Ovary (tissue), 9 donors: ENCODE results near the gene KLHL35. TPM values are rescaled to one million over a fixed set of nuclear protein-coding genes. Genes with fewer than 3 reads are reported as not detected.

Experiments used
- DNase-seq, 5 donors: peaks; one replicate each; pipeline ENCODE4 v3.0.0-alpha.2; 2019 to 2020
- H3K27ac ChIP-seq, 2 donors: fragments of 200-600 bp; one replicate each; pipeline versions ENCODE4 v1.5.1 to v1.8.0; 2019 to 2022
- H3K27me3 ChIP-seq: fragments of 200-600 bp; one replicate; pipeline ENCODE4 v1.8.0; 2022
- H3K36me3 ChIP-seq: fragments of 200-600 bp; sonication (generic); one replicate; pipeline ENCODE4 v1.5.1; 2019
- H3K4me1 ChIP-seq: one replicate; pipeline ENCODE4 v1.8.1; 2013; ENCODE audit warnings: mild to moderate bottlenecking, moderate library complexity; ENCODE audit not compliant: insufficient read depth
- H3K4me3 ChIP-seq: fragments of 200-600 bp; sonication (generic); one replicate; pipeline ENCODE4 v1.5.1; 2017
- H3K9me3 ChIP-seq, 2 donors: fragments of 200-600 bp in 1 of 2; sonication (generic) in 1 of 2; one replicate each; pipeline versions ENCODE4 v1.5.1 to v1.8.1; 2013 to 2019; ENCODE audit warnings: mild to moderate bottlenecking in 1 of 2, moderate library complexity in 1 of 2
- EP300 ChIP-seq: sonication (generic); formaldehyde crosslinking; IDR thresholded peaks from one replicate; pipeline ENCODE4 v1.6.1; 2017; ENCODE audit warnings: antibody characterized with exemption
- POLR2A ChIP-seq: fragments of 450-650 bp; IDR thresholded peaks from one replicate; pipeline ENCODE4 v1.6.1; 2017; ENCODE audit warnings: antibody characterized with exemption, mild to moderate bottlenecking, moderate library complexity
- WGBS, 3 donors: extraction: QIAGEN DNeasy Blood & Tissue Kit in 1 of 3; methylation state at CpG; one replicate each; pipeline versions ENCODE4 v1.1.5 to v1.1.7; 2013 to 2017; 5-methylcytosine and 5-hydroxymethylcytosine counted together
- intact Hi-C, 4 donors: fragments of 100-400 bp; cut with DNase I; formaldehyde crosslinking; loops; one replicate each; pipeline versions ENCODE4 v1.11.0 to v1.15.1; 2022 to 2023
- polyA plus RNA-seq, 2 donors: library from polyadenylated mRNA; stranded (reverse); fragments of 200-250 nt in 1 of 2; fragments of 350-450 nt in 1 of 2; fragmentation: Illumina TruSeq in 1 of 2; extraction: RNeasy Lipid Tissue Mini Kit (QIAGEN cat#74804) in 1 of 2; gene quantifications; one replicate each; pipeline ENCODE4 v1.2.3, GENCODE V29; 2013 to 2014
- total RNA-seq, 7 donors: library from RNA; depleted of rRNA in 2 of 7; stranded (reverse); fragments of >200 nt in 2 of 7; fragmentation: NEBNext Ultra II Directional in 3 of 7; extraction: Animal tissue kit (Norgen Biotek cat#: 25700) in 3 of 7; gene quantifications; one replicate each; pipeline versions ENCODE4 v1.1.0 to v1.2.4, GENCODE V29; 2016 to 2023
- TF ChIP-seq, protein P1 (sequence below), 3 donors: fragments of 450-650 bp in 2 of 3; fragments of 200-600 bp in 1 of 3; IDR thresholded peaks; one replicate each; pipeline versions ENCODE4 v1.5.1 to v1.8.0; 2016 to 2022; ENCODE audit warnings: antibody characterized with exemption in 3 of 3, mild to moderate bottlenecking in 1 of 3
- donor health status: DM: no; HTN: no; CAD: no; lungs with moderate emphysema.
- donor health status: DM: no; HTN: no; CAD: no.
- donor health status: Bipolar disorder and iron deficiency.
- donor health status: DM: yes; HTN: yes; CAD: no.
- donor health status: DM: no; HTN: no; CAD: no.
- donor health status: DM: yes; HTN: yes; CAD: no.

Gene KLHL35
- total and polyA plus RNA-seq, 9 donors = 0.07 to 1.1 (median 0.34) TPM; not detected in 2

DNA sequence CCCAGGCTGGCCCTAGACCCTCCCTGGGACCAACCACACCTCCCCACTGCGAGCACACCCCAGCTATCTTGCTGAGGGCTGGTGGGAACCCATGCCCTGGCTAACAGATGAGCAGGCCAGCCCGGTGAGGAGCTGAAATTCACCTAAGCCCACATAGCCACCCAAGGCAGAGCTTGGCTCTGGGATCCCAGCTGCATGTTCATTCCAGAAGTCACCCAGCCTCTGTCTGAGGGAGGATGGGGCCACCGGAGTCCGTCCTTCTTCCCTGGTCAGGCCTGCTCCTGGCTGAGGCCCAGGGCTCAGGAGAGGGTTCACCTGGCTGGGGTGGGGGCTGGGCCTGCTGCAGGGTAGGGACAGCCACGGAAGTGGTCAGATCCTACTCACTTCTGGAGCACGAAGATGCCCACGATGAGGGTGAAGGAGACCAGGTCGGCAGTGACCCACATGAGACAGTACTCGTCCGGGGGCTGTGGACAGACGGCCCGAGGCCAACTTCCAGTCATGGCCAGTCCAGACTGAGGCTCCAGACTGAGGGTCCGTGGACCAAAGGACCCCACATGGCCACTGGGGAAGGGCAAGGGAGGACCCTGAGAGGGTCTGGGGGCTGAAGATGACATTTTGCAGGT lies 6.6 kb upstream of the KLHL35 start:
- no peaks in the 10 kb centered on the region for H3K27me3 ChIP-seq
- 74 to 81% (median 77%) methylated on average over 8 to 13 of the region's 13 CpGs for WGBS, 3 donors
- no peaks in the 10 kb centered on the region for H3K36me3 ChIP-seq
- no peak overlapping the region for H3K27ac ChIP-seq
- no peak overlapping the region for H3K4me3 ChIP-seq
- TF ChIP-seq POLR2A (no peak), EP300 (no peak)
- TF ChIP-seq, protein P1, sequence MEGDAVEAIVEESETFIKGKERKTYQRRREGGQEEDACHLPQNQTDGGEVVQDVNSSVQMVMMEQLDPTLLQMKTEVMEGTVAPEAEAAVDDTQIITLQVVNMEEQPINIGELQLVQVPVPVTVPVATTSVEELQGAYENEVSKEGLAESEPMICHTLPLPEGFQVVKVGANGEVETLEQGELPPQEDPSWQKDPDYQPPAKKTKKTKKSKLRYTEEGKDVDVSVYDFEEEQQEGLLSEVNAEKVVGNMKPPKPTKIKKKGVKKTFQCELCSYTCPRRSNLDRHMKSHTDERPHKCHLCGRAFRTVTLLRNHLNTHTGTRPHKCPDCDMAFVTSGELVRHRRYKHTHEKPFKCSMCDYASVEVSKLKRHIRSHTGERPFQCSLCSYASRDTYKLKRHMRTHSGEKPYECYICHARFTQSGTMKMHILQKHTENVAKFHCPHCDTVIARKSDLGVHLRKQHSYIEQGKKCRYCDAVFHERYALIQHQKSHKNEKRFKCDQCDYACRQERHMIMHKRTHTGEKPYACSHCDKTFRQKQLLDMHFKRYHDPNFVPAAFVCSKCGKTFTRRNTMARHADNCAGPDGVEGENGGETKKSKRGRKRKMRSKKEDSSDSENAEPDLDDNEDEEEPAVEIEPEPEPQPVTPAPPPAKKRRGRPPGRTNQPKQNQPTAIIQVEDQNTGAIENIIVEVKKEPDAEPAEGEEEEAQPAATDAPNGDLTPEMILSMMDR (IDR thresholded peaks at IDR 0.05) = no peak
- H3K4me1 ChIP-seq = no peaks in the 10 kb centered on the region
- no peaks in the 10 kb centered on the region for H3K9me3 ChIP-seq
- intact Hi-C loops = no loop called here
- DNase-seq = no peak

DNA sequence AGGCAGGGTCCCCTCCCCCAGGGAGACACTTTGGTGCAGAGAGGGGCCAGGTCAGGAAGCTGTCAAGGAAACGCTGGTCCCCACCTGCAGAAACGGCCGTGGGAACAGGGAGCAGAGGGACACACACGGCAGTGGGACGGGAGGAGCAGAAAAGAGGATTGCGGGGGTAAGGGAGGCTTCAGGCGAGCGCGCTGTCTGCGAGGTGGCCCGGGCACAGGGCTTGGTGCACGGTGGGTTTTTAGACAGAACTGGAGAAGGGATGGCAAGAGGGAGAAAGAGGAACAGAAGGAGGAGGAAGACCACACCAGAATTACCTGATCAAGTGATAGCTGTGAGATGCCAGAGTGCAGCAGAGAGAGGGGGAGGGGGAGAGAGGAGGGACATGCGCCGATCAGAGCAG lies 6.0 kb upstream of the KLHL35 start:
- Histone ChIP-seq H3K36me3 (no peaks in the 10 kb centered on the region), H3K9me3 (no peaks in the 10 kb centered on the region), H3K4me1 (no peaks in the 10 kb centered on the region), H3K27me3 (no peaks in the 10 kb centered on the region), H3K27ac (no peak overlapping the region), H3K4me3 (no peak overlapping the region)
- WGBS, 3 donors = 73 to 78% (median 74%) methylated on average over 14 of the region's 14 CpGs
- intact Hi-C loops = no loop called here
- TF ChIP-seq POLR2A (no peak), EP300 (no peak)
- TF ChIP-seq, protein P1 (IDR thresholded peaks at IDR 0.05) = no peak
- DNase-seq = no peak

DNA sequence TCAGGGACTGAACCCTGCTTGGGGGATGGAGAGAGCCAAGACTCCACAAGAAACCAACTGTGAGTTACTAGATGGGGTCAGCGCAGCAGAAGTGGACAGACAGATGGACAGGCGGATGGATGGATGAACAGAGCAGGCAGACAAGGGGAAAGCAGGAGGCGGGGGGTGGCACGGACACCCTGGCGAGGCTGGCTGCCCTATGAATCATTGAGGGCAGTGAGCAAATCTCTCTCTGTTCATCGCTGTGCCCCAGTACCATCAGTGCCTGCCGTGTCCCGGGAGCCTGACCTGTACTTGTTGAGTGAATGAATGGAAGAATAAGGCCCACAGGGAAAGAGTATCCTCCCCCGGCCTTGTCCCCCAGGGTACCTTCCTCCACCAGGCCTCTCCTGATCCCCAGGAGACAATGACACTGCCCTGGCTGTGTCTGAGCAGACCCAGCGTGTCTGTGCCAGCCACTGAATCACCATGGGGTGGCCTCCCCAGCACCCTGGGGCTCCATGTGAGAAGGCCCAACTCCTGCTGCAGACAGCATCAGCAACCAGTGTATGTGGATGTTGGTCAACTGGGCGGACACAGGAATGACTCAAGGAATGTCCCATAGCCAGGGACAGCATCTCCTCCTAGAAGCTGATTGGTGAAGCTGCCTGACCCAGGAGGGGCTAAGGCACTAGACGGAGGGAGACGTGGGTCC lies 5.1 kb upstream of the KLHL35 start:
- Histone ChIP-seq H3K27ac (no peak overlapping the region), H3K9me3 (no peaks in the 10 kb centered on the region), H3K4me1 (no peaks in the 10 kb centered on the region), H3K36me3 (no peaks in the 10 kb centered on the region), H3K4me3 (no peak overlapping the region), H3K27me3 (no peaks in the 10 kb centered on the region)
- DNase-seq = no peak
- WGBS, 3 donors = 90 to 92% (median 92%) methylated on average over 13 of the region's 13 CpGs
- TF ChIP-seq EP300 = no peak
- TF ChIP-seq, protein P1 (IDR thresholded peaks at IDR 0.05) = no peak
- TF ChIP-seq POLR2A = no peak
- intact Hi-C loops = no loop called here

DNA sequence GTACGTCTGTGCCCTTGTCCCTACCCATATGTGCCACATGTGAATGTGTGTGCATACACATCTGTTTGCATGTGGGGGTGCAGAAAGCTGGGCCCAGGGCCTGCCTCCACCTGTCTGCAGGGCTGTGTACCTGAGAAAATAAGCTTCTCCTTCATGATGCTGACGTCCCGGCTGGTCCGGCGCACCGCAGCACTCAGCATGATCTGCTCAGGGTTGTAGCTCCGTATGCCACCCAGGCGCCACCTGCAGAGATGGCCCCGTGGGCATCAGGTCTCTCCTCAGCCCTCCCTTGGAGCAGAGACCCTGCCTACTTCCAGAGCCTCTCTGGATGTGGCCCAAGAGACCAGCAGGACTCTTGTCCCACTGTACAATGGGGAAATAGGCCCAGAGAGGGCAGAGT lies 3.8 kb upstream of the KLHL35 start:
- no peaks in the 10 kb centered on the region for H3K27me3 ChIP-seq
- no peaks in the 10 kb centered on the region for H3K9me3 ChIP-seq
- no peak for DNase-seq
- no peak overlapping the region for H3K27ac ChIP-seq
- TF ChIP-seq EP300 (no peak), POLR2A (no peak)
- TF ChIP-seq, protein P1 (IDR thresholded peaks at IDR 0.05) = no peak
- no peaks in the 10 kb centered on the region for H3K36me3 ChIP-seq
- no peak overlapping the region for H3K4me3 ChIP-seq
- intact Hi-C loops = no loop called here
- 91 to 93% (median 92%) methylated on average over 9 of the region's 9 CpGs for WGBS, 3 donors
- no peaks in the 10 kb centered on the region for H3K4me1 ChIP-seq
